ENCODE results near the gene CEP85L. TPM values are rescaled to one million over a fixed set of nuclear protein-coding genes. Genes with fewer than 3 reads are reported as not detected.
A peak's percentile ranks its signal among the peaks of the same experiment; 100 is the strongest.

Gene CEP85L
- total RNA-seq, 1 donor from 2014 or later: 51.5 TPM

DNA sequence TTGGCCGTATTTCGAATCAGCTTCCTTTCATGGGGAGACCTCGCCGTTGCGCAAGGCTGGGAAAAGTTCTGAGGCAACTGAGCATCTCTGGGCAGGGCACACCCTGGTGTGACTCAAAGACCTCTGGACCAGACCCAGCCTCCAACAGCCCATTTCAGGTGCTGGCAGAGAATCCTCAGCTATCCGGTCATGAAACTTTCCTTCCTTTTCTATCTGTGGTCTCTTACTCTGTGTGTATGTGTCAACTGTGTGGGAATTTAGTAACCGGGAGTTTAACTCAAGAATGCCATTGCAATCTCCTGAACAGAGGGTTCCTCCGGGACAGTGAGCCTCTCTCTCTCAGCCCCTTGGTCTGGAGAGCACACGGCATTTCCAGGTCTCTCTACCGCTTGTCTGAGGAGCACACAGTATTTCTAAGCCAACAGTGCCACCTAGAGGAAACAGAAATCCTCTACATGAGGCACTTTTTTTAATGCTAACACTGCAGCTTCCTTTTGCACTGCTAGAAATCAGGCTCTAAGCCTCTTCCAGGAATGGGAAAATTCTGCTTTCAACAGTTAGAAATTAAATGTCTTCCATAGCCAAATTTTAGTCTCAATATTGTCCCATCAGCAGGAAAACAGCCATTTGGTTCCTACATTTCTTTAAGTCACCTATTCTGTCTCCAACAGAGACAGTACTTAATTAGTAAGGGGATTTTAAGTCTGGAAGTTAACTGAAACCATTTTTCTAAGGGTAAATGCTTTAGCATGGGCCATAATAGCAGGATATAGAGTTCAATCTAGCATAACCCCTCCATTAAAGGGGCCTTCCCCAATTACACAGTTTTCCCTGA is 70.6 kb downstream of the CEP85L start:
- TF ChIP-seq CTCF (IDR thresholded peaks at IDR 0.05; ENCODE audit: partially characterized antibody, unreplicated experiment): peak; percentile 71
- Mint-ChIP-seq H3K36me3 (ENCODE audit: unreplicated experiment) (peaks cover 43% of the 10 kb centered on the region), H3K9me3 (ENCODE audit: unreplicated experiment) (peaks cover 20% of the 10 kb centered on the region), H3K27ac (ENCODE audit: unreplicated experiment) (no peak overlapping the region), H3K27me3 (ENCODE audit: unreplicated experiment) (peaks cover 4% of the 10 kb centered on the region), H3K4me3 (ENCODE audit: unreplicated experiment) (no peak overlapping the region), H3K4me1 (ENCODE audit: low read depth, unreplicated experiment) (peaks cover 11% of the 10 kb centered on the region)
- DNase-seq: no peak

GRCh38 chr6:118579786-118580185 is 71.6 kb downstream of the CEP85L start:
- Mint-ChIP-seq H3K36me3 (ENCODE audit: unreplicated experiment) (peaks cover 53% of the 10 kb centered on the region), H3K4me1 (ENCODE audit: low read depth, unreplicated experiment) (peaks cover 2% of the 10 kb centered on the region), H3K4me3 (ENCODE audit: unreplicated experiment) (no peak overlapping the region), H3K27ac (ENCODE audit: unreplicated experiment) (no peak overlapping the region), H3K9me3 (ENCODE audit: unreplicated experiment) (peaks cover 20% of the 10 kb centered on the region), H3K27me3 (ENCODE audit: unreplicated experiment) (peaks cover 4% of the 10 kb centered on the region)
- TF ChIP-seq CTCF (IDR thresholded peaks at IDR 0.05; ENCODE audit: partially characterized antibody, unreplicated experiment): no peak
- DNase-seq: no peak

DNA sequence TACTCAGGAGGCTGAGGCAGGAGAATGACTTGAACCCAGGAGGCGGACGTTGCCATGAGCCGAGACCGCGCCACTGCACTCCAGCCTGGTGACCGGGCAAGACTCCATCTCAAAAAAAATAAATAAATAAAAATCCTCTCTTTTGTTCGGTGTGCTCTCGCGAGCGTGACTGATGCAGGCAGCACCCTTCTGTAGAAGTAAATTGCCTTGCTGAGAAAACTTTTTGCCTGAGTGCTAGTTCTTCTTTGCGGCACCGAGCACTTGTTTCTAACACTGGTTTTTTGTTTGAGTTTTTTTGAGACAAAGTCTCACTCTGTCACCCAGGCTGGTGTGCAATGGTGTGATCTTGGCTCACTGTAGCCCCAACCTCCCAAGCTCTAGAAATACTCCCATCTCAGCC is 72.8 kb downstream of the CEP85L start:
- no peak for DNase-seq
- Mint-ChIP-seq H3K9me3 (ENCODE audit: unreplicated experiment) (peaks cover 28% of the 10 kb centered on the region), H3K36me3 (ENCODE audit: unreplicated experiment) (peaks cover 64% of the 10 kb centered on the region)

DNA sequence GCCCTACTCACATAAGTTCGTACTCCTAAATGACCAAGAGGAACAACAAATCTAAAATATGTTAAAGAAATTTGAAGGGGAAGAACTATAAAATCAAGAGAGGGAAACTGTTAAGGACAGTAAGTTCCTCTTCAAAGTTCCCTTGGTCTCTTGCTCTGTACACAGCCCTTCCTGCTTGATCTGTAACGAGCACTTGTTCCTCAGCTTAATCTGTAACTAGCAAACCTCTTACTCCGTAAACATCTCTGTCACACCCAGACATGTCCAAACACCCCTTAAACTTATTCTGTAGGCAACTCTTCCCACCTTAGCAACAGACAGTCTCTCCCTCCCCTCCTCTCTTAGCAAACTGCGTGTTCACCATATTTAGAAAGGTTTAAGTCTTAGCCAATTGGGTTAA is 73.4 kb downstream of the CEP85L start:
- Mint-ChIP-seq H3K4me1 (ENCODE audit: low read depth, unreplicated experiment) (peaks cover 2% of the 10 kb centered on the region), H3K4me3 (ENCODE audit: unreplicated experiment) (no peak overlapping the region), H3K27me3 (ENCODE audit: unreplicated experiment) (peaks cover 7% of the 10 kb centered on the region), H3K36me3 (ENCODE audit: unreplicated experiment) (peaks cover 64% of the 10 kb centered on the region), H3K27ac (ENCODE audit: unreplicated experiment) (no peak overlapping the region), H3K9me3 (ENCODE audit: unreplicated experiment) (peaks cover 28% of the 10 kb centered on the region)
- no peak for TF ChIP-seq CTCF (IDR thresholded peaks at IDR 0.05; ENCODE audit: partially characterized antibody, unreplicated experiment)
- no peak for DNase-seq

More for the DNA sequence above, 72.8 kb downstream of the CEP85L start:
- Mint-ChIP-seq H3K4me1 (ENCODE audit: low read depth, unreplicated experiment) (peaks cover 2% of the 10 kb centered on the region), H3K4me3 (ENCODE audit: unreplicated experiment) (no peak overlapping the region), H3K27me3 (ENCODE audit: unreplicated experiment) (peaks cover 7% of the 10 kb centered on the region), H3K27ac (ENCODE audit: unreplicated experiment) (no peak overlapping the region)
- TF ChIP-seq CTCF (IDR thresholded peaks at IDR 0.05; ENCODE audit: partially characterized antibody, unreplicated experiment): no peak

Data from glutamatergic neuron (in vitro differentiated cells).